Mesenchymal stem cell (in vitro differentiated cells and primary cell): ENCODE measurements around the gene SF3B2.

ENCODE experiments used
- DNase-seq: peaks from one replicate; pipeline ENCODE4 v3.0.0-alpha.2; 2013
- H2AFZ ChIP-seq: one replicate; pipeline ENCODE4 v1.6.1; 2013; ENCODE audit warnings: low read depth, mild to moderate bottlenecking, control low read depth, inconsistent platforms, low read length, moderate library complexity
- H2AK5ac ChIP-seq: 2 replicates; pipeline ENCODE4 v1.6.1; 2013; ENCODE audit warnings: low read length, moderate library complexity, mild to moderate bottlenecking, inconsistent platforms; ENCODE audit not compliant: severe bottlenecking
- H2BK120ac ChIP-seq: one replicate; pipeline ENCODE4 v1.6.1; 2013; ENCODE audit warnings: low read depth, mild to moderate bottlenecking, inconsistent platforms, low read length, moderate library complexity
- H2BK12ac ChIP-seq, 2 experiments: one replicate each; pipeline ENCODE4 v1.6.1; 2013; ENCODE audit warnings: inconsistent platforms in 2 of 2, low read length in 2 of 2, mild to moderate bottlenecking in 2 of 2, moderate library complexity in 2 of 2, control low read depth in 1 of 2
- H2BK15ac ChIP-seq: one replicate; pipeline ENCODE4 v1.6.1; 2013; ENCODE audit warnings: mild to moderate bottlenecking, low read depth, inconsistent platforms; ENCODE audit not compliant: poor library complexity, severe bottlenecking
- H2BK5ac ChIP-seq: 2 replicates; pipeline ENCODE4 v1.6.1; 2013; ENCODE audit warnings: low read depth, mild to moderate bottlenecking, low read length, control low read depth, inconsistent platforms; ENCODE audit not compliant: poor library complexity, severe bottlenecking
- H3K14ac ChIP-seq, 2 experiments: one replicate each; pipeline ENCODE4 v1.6.1; 2013; ENCODE audit warnings: inconsistent platforms in 2 of 2, low read length in 2 of 2, control low read depth in 1 of 2, mild to moderate bottlenecking in 1 of 2, moderate library complexity in 1 of 2
- H3K18ac ChIP-seq, 2 experiments: one replicate each; pipeline ENCODE4 v1.6.1; 2013; ENCODE audit warnings: inconsistent platforms in 2 of 2, low read length in 2 of 2, control low read depth in 1 of 2, low read depth in 1 of 2, mild to moderate bottlenecking in 1 of 2
- H3K23ac ChIP-seq, 2 experiments: one replicate each; pipeline ENCODE4 v1.6.1; 2013; ENCODE audit warnings: inconsistent platforms in 2 of 2, low read length in 2 of 2, mild to moderate bottlenecking in 2 of 2, moderate library complexity in 2 of 2, control low read depth in 1 of 2
- H3K27ac ChIP-seq: 2 replicates; pipeline ENCODE4 v1.5.1; 2013; ENCODE audit warnings: mild to moderate bottlenecking, moderate library complexity, low read length, control low read depth, inconsistent platforms; ENCODE audit not compliant: poor library complexity, severe bottlenecking
- H3K27me3 ChIP-seq, 2 experiments: 2 replicates each; pipeline versions ENCODE4 v1.6.1 to v1.7.0; 2013; ENCODE audit warnings: low read length in 2 of 2, mild to moderate bottlenecking in 2 of 2, moderate library complexity in 2 of 2, control low read depth in 1 of 2, inconsistent platforms in 1 of 2; ENCODE audit not compliant: control insufficient read depth in 1 of 2, insufficient read depth in 1 of 2
- H3K36me3 ChIP-seq, 2 experiments: 2 replicates each; pipeline versions ENCODE4 v1.6.1 to v1.7.0; 2013; ENCODE audit warnings: low read length in 2 of 2, control low read depth in 1 of 2, inconsistent platforms in 1 of 2, low read depth in 1 of 2, mild to moderate bottlenecking in 1 of 2; ENCODE audit not compliant: insufficient read depth in 2 of 2, control insufficient read depth in 1 of 2
- H3K4ac ChIP-seq, 2 experiments: one replicate each; pipeline ENCODE4 v1.6.1; 2013; ENCODE audit warnings: inconsistent platforms in 2 of 2, low read length in 2 of 2, mild to moderate bottlenecking in 2 of 2, moderate library complexity in 2 of 2, control low read depth in 1 of 2, low read depth in 1 of 2
- H3K4me1 ChIP-seq: 2 replicates; pipeline ENCODE4 v1.6.1; 2013; ENCODE audit warnings: low read depth, low read length, control low read depth; ENCODE audit not compliant: control insufficient read depth, insufficient read depth
- H3K4me2 ChIP-seq: 2 replicates; pipeline ENCODE4 v1.6.1; 2013; ENCODE audit warnings: low read length, mild to moderate bottlenecking, inconsistent platforms; ENCODE audit not compliant: poor library complexity, severe bottlenecking
- H3K4me3 ChIP-seq, 2 experiments: 2 replicates each; pipeline versions ENCODE4 v1.5.1 to v1.7.0; 2013; ENCODE audit warnings: low read length in 2 of 2, mild to moderate bottlenecking in 2 of 2, control low read depth in 1 of 2, low read depth in 1 of 2; ENCODE audit not compliant: insufficient read depth in 1 of 2
- H3K79me1 ChIP-seq: replicated peaks from 2 replicates; pipeline ENCODE4 v1.6.1; 2013; ENCODE audit warnings: mild to moderate bottlenecking, control low read depth, low read length, inconsistent platforms; ENCODE audit not compliant: poor library complexity, severe bottlenecking
- H3K9ac ChIP-seq: 2 replicates; pipeline ENCODE4 v1.7.0; 2013; ENCODE audit warnings: mild to moderate bottlenecking, low read length, moderate library complexity
- H3K9me3 ChIP-seq: 2 replicates; pipeline ENCODE4 v1.7.0; 2013; ENCODE audit warnings: mild to moderate bottlenecking, low read length; ENCODE audit not compliant: control insufficient read depth
- H4K8ac ChIP-seq: one replicate; pipeline ENCODE4 v1.6.1; 2013; ENCODE audit warnings: inconsistent platforms, mild to moderate bottlenecking, low read length, moderate library complexity
- H4K91ac ChIP-seq: one replicate; pipeline ENCODE4 v1.6.1; 2013; ENCODE audit warnings: mild to moderate bottlenecking, low read length, inconsistent platforms
- WGBS: methylation state at CpG from one replicate; pipeline ENCODE4 v1.1.7; 2013; ENCODE audit warnings: mixed read lengths; 5-methylcytosine and 5-hydroxymethylcytosine counted together

Gene SF3B2

GRCh38 chr11:66104057-66104638, 52.0 kb downstream of the SF3B2 start:
- WGBS, result 56% methylated on average over 3 of the region's 4 CpGs
- no peak for DNase-seq

GRCh38 chr11:66106786-66107599, 54.8 kb downstream of the SF3B2 start:
- H3K27ac ChIP-seq, result no peak overlapping the region
- peak overlapping the region; percentile 28 for H2BK15ac ChIP-seq
- peak overlapping the region; percentile 49 for H4K8ac ChIP-seq
- H3K9ac ChIP-seq, result no peak overlapping the region
- H3K18ac ChIP-seq, result peak overlapping the region in 1 of 2 experiments; percentile 13
- peaks cover 0 to 5% of the 10 kb centered on the region in 2 experiments for H3K36me3 ChIP-seq
- H2AK5ac ChIP-seq, result no peak overlapping the region
- H3K27me3 ChIP-seq, result no peaks in the 10 kb centered on the region
- H3K23ac ChIP-seq, result no peak overlapping the region
- H3K4me3 ChIP-seq, result no peak overlapping the region
- no peak overlapping the region for H3K4ac ChIP-seq
- peak overlapping the region; percentile 36 for H4K91ac ChIP-seq
- peaks cover 42% of the 10 kb centered on the region for H3K79me1 ChIP-seq
- 58% methylated on average over 3 of the region's 4 CpGs for WGBS
- H2BK12ac ChIP-seq, result peak overlapping the region in 1 of 2 experiments; percentile 11
- H2AFZ ChIP-seq, result no peak overlapping the region
- no peak for DNase-seq
- no peak overlapping the region for H2BK120ac ChIP-seq
- H3K9me3 ChIP-seq, result no peaks in the 10 kb centered on the region
- H3K4me1 ChIP-seq, result peaks cover 7% of the 10 kb centered on the region
- H2BK5ac ChIP-seq, result no peak overlapping the region
- no peak overlapping the region for H3K14ac ChIP-seq
- no peak overlapping the region for H3K4me2 ChIP-seq

More at GRCh38 chr11:66104057-66104638, 52.0 kb downstream of the SF3B2 start:
- Histone ChIP-seq H4K91ac (no peak overlapping the region), H2BK12ac (no peak overlapping the region), H3K79me1 (peaks cover 44% of the 10 kb centered on the region), H3K4me3 (no peak overlapping the region), H3K9me3 (no peaks in the 10 kb centered on the region), H3K4me1 (peaks cover 6% of the 10 kb centered on the region), H2BK15ac (no peak overlapping the region), H3K23ac (no peak overlapping the region), H2BK5ac (no peak overlapping the region), H3K36me3 (peaks cover 0 to 8% of the 10 kb centered on the region in 2 experiments), H3K27ac (no peak overlapping the region), H2AK5ac (no peak overlapping the region), H3K18ac (no peak overlapping the region), H4K8ac (no peak overlapping the region), H3K4ac (no peak overlapping the region), H2BK120ac (no peak overlapping the region), H2AFZ (no peak overlapping the region), H3K4me2 (no peak overlapping the region), H3K14ac (no peak overlapping the region), H3K27me3 (no peaks in the 10 kb centered on the region), H3K9ac (no peak overlapping the region)

- Histone ChIP-seq H3K36me3 (peaks cover 0 to 5% of the 10 kb centered on the region in 2 experiments), H2BK5ac (no peak overlapping the region), H4K91ac (no peak overlapping the region), H2BK15ac (no peak overlapping the region), H3K9me3 (no peaks in the 10 kb centered on the region), H3K4me3 (no peak overlapping the region), H3K9ac (no peak overlapping the region), H3K14ac (no peak overlapping the region), H2BK120ac (no peak overlapping the region), H3K4me2 (no peak overlapping the region), H3K23ac (no peak overlapping the region), H3K4ac (no peak overlapping the region), H3K79me1 (peaks cover 38% of the 10 kb centered on the region), H2AK5ac (no peak overlapping the region), H3K18ac (no peak overlapping the region), H3K4me1 (peaks cover 10% of the 10 kb centered on the region), H3K27me3 (no peaks in the 10 kb centered on the region), H2AFZ (no peak overlapping the region), H3K27ac (no peak overlapping the region), H4K8ac (no peak overlapping the region), H2BK12ac (no peak overlapping the region)
- DNase-seq, result no peak
- WGBS, result 93% methylated on average over 2 of the region's 3 CpGs
Observed at GRCh38 chr11:66107600-66108510, 55.7 kb downstream of the SF3B2 start.
